ENCODE measurements around the gene FGD5.

- no peak for TF ChIP-seq CTCF (IDR thresholded peaks at IDR 0.05)
- no peak for TF ChIP-seq POLR2A (IDR thresholded peaks at IDR 0.05)
Measured at GRCh38 chr3:14862661-14863230, 44.0 kb downstream of the FGD5 start.

All from heart left ventricle (tissue), 13 donors.